Measurements from ENCODE around the gene COPG1.
"Not testable (repeated sequence)": the region's sequence is repeated elsewhere in the genome, so short reads cannot be mapped to it uniquely, and the experiment has no call there.

Gene COPG1

GRCh38 chr3:129259612-129260477 is 10.4 kb downstream of the COPG1 start:
- no peak for DNase-seq (ENCODE audit: extremely low spot score)
- ChIA-PET CTCF (no interaction called here), POLR2A (interaction anchor here (1.2 to 1.6 kb wide), 2 partner anchors 10 to 97 kb away, joined by 3 to 6 read pairs; partner anchors contain the start of gene COPG1)
- no peak for TF ChIP-seq NFRKB (IDR thresholded peaks at IDR 0.05)
- no peak for TF ChIP-seq ELF4 (IDR thresholded peaks at IDR 0.05)
- TF ChIP-seq SUZ12 (IDR thresholded peaks at IDR 0.05): no peak
- no peak for TF ChIP-seq FOXA1 (IDR thresholded peaks at IDR 0.05)
- TF ChIP-seq HDGF (IDR thresholded peaks at IDR 0.05; ENCODE audit: borderline replicate concordance): no peak
- TF ChIP-seq CTBP1 (IDR thresholded peaks at IDR 0.05; ENCODE audit: borderline replicate concordance): no peak
- TF ChIP-seq FOXM1 (IDR thresholded peaks at IDR 0.05; ENCODE audit: borderline replicate concordance): no peak
- no peak for TF ChIP-seq LEF1 (IDR thresholded peaks at IDR 0.05; ENCODE audit: borderline replicate concordance)
- no peak for TF ChIP-seq BHLHE40 (IDR thresholded peaks at IDR 0.05; ENCODE audit: borderline replicate concordance)
- TF ChIP-seq ZNF384 (IDR thresholded peaks at IDR 0.05): no peak
- no peak for TF ChIP-seq ARNT (IDR thresholded peaks at IDR 0.05)
- TF ChIP-seq PKNOX1 (IDR thresholded peaks at IDR 0.05): no peak
- TF ChIP-seq SP1 (IDR thresholded peaks at IDR 0.05): no peak
- TF ChIP-seq FOXK2 (IDR thresholded peaks at IDR 0.05): no peak
- TF ChIP-seq L3MBTL2 (conservative IDR thresholded peaks at IDR 0.05): no peak
- no peak for TF ChIP-seq TARDBP (IDR thresholded peaks at IDR 0.05)

GRCh38 chr3:129260606-129261005 is 11.2 kb downstream of the COPG1 start:
- TF ChIP-seq L3MBTL2 (conservative IDR thresholded peaks at IDR 0.05): no peak
- no peak for TF ChIP-seq ELF4 (IDR thresholded peaks at IDR 0.05)
- no peak for TF ChIP-seq SP1 (IDR thresholded peaks at IDR 0.05)
- TF ChIP-seq ARNT (IDR thresholded peaks at IDR 0.05): no peak
- POLR2A ChIA-PET: interaction anchor here (1.1 to 1.6 kb wide), 3 partner anchors 11 to 98 kb away, joined by 3 to 6 read pairs (median 3); partner anchors contain the start of gene COPG1
- no peak for DNase-seq (ENCODE audit: extremely low spot score)
- CTCF ChIA-PET: no interaction called here

- POLR2A ChIA-PET: interaction anchor here (1.1 kb wide), 1 partner anchor 16 kb away, joined by 3 read pairs; no protein-coding TSS in a partner anchor
- no peak for DNase-seq (ENCODE audit: extremely low spot score)
- no peak for TF ChIP-seq PKNOX1 (IDR thresholded peaks at IDR 0.05)
- no peak for TF ChIP-seq SUZ12 (IDR thresholded peaks at IDR 0.05)
- no peak for TF ChIP-seq FOXM1 (IDR thresholded peaks at IDR 0.05; ENCODE audit: borderline replicate concordance)
- no peak for TF ChIP-seq ELF4 (IDR thresholded peaks at IDR 0.05)
- no peak for TF ChIP-seq TARDBP (IDR thresholded peaks at IDR 0.05)
- no peak for TF ChIP-seq FOXA1 (IDR thresholded peaks at IDR 0.05)
- TF ChIP-seq ARNT (IDR thresholded peaks at IDR 0.05): no peak
- TF ChIP-seq HDGF (IDR thresholded peaks at IDR 0.05; ENCODE audit: borderline replicate concordance): no peak
- TF ChIP-seq SP1 (IDR thresholded peaks at IDR 0.05): no peak
- no peak for TF ChIP-seq LEF1 (IDR thresholded peaks at IDR 0.05; ENCODE audit: borderline replicate concordance)
- TF ChIP-seq BHLHE40 (IDR thresholded peaks at IDR 0.05; ENCODE audit: borderline replicate concordance): no peak
- no peak for TF ChIP-seq FOXK2 (IDR thresholded peaks at IDR 0.05)
- TF ChIP-seq L3MBTL2 (conservative IDR thresholded peaks at IDR 0.05): no peak
- CTCF ChIA-PET: no interaction called here
Measured at GRCh38 chr3:129261894-129262293, 12.5 kb downstream of the COPG1 start.

- no peak for DNase-seq (ENCODE audit: extremely low spot score)
- POLR2A ChIA-PET: no interaction called here
- CTCF ChIA-PET: no interaction called here
- TF ChIP-seq FOXA1 (IDR thresholded peaks at IDR 0.05): no peak
- TF ChIP-seq TARDBP (IDR thresholded peaks at IDR 0.05): no peak
- TF ChIP-seq LEF1 (IDR thresholded peaks at IDR 0.05; ENCODE audit: borderline replicate concordance): no peak
- no peak for TF ChIP-seq SP1 (IDR thresholded peaks at IDR 0.05)
- TF ChIP-seq PKNOX1 (IDR thresholded peaks at IDR 0.05): no peak
- TF ChIP-seq FOXM1 (IDR thresholded peaks at IDR 0.05; ENCODE audit: borderline replicate concordance): no peak
- TF ChIP-seq L3MBTL2 (conservative IDR thresholded peaks at IDR 0.05): no peak
- no peak for TF ChIP-seq ARNT (IDR thresholded peaks at IDR 0.05)
Measured at GRCh38 chr3:129263161-129263910, 13.9 kb downstream of the COPG1 start.

- DNase-seq (ENCODE audit: extremely low spot score): not testable (repeated sequence)
- POLR2A ChIA-PET: interaction anchor here (2.5 kb wide), 1 partner anchor 52 kb away, joined by 6 read pairs; a partner anchor contains a TSS
- CTCF ChIA-PET: interaction anchor here (0.5 kb wide), 1 partner anchor 21 kb away, joined by 4 read pairs; no protein-coding TSS in a partner anchor
Measured at GRCh38 chr3:129264994-129265393, 15.6 kb downstream of the COPG1 start.

GRCh38 chr3:129266651-129267050 is 17.2 kb downstream of the COPG1 start:
- DNase-seq (ENCODE audit: extremely low spot score): no peak
- ChIA-PET CTCF (no interaction called here), POLR2A (interaction anchor here (1.2 to 2.5 kb wide), 2 partner anchors 17 to 50 kb away, joined by 3 to 6 read pairs; partner anchors contain the start of gene COPG1)
- TF ChIP-seq TARDBP (IDR thresholded peaks at IDR 0.05) (no peak), FOXK2 (IDR thresholded peaks at IDR 0.05) (no peak), CTBP1 (IDR thresholded peaks at IDR 0.05; ENCODE audit: borderline replicate concordance) (no peak), FOXM1 (IDR thresholded peaks at IDR 0.05; ENCODE audit: borderline replicate concordance) (no peak), NFRKB (IDR thresholded peaks at IDR 0.05) (no peak), L3MBTL2 (conservative IDR thresholded peaks at IDR 0.05) (no peak), ZNF384 (IDR thresholded peaks at IDR 0.05) (no peak), BHLHE40 (IDR thresholded peaks at IDR 0.05; ENCODE audit: borderline replicate concordance) (no peak), LEF1 (IDR thresholded peaks at IDR 0.05; ENCODE audit: borderline replicate concordance) (no peak), PKNOX1 (IDR thresholded peaks at IDR 0.05) (no peak), HDGF (IDR thresholded peaks at IDR 0.05; ENCODE audit: borderline replicate concordance) (no peak), ARNT (IDR thresholded peaks at IDR 0.05) (no peak), ELF4 (IDR thresholded peaks at IDR 0.05) (no peak), SP1 (IDR thresholded peaks at IDR 0.05) (no peak)
